Right renal cortex interstitium (tissue), 3 donors: ENCODE data around the gene ATP5MG. TPM values are rescaled to one million over a fixed set of nuclear protein-coding genes. Genes with fewer than 3 reads are reported as not detected.

Experiments used
- DNase-seq, 3 donors: peaks; one replicate each; pipeline ENCODE4 v3.0.0-alpha.2; 2013; ENCODE audit warnings: low read depth in 3 of 3, low spot score in 2 of 3
- polyA plus RNA-seq, 3 donors: library from polyadenylated mRNA; unstranded; fragments of 120-200 nt; gene quantifications; one replicate each; pipeline ENCODE4 v1.2.1, GENCODE V29; 2013; ENCODE audit not compliant: insufficient read length in 3 of 3

ATP5MG gene
- polyA plus RNA-seq, 3 donors = 478 to 504 (median 486) TPM

- DNase-seq = no peak
These were observed 38.2 kb downstream of the ATP5MG start for GRCh38 chr11:118439646-118440045.

- DNase-seq = no peak
These were observed 40.4 kb downstream of the ATP5MG start for GRCh38 chr11:118441770-118442275.

- DNase-seq = no peak
These were observed 40.9 kb downstream of the ATP5MG start for GRCh38 chr11:118442301-118442700.

GRCh38 chr11:118442908-118443589, 41.6 kb downstream of the ATP5MG start:
- no peak for DNase-seq

GRCh38 chr11:118443590-118444218, 42.3 kb downstream of the ATP5MG start:
- no peak for DNase-seq

GRCh38 chr11:118447423-118447822, 46.0 kb downstream of the ATP5MG start:
- DNase-seq = no peak

GRCh38 chr11:118448294-118448693, 46.9 kb downstream of the ATP5MG start:
- DNase-seq = no peak

GRCh38 chr11:118449316-118449918, 48.0 kb downstream of the ATP5MG start:
- DNase-seq = no peak

GRCh38 chr11:118450451-118450850, 49.0 kb downstream of the ATP5MG start:
- no peak for DNase-seq

Other genes with a start within 250 kb of the ATP5MG start
- 1 to 10 TPM in 2 of 3 donors, under 1 TPM in 1; 0.82 to 1.7 (median 1.1) TPM for gene SCN4B, start 248.8 kb upstream of the ATP5MG start, polyA plus RNA-seq
- gene SCN2B, start 225.0 kb upstream of the ATP5MG start, polyA plus RNA-seq = 1 to 10 TPM; 4.6 to 5.1 (median 5.0) TPM
- gene JAML, start 176.6 kb upstream of the ATP5MG start, polyA plus RNA-seq = 1 to 10 TPM; 1.9 to 2.4 (median 2.3) TPM
- 1 to 10 TPM; 4.7 to 6.1 (median 5.3) TPM for gene MPZL3, start 149.2 kb upstream of the ATP5MG start, polyA plus RNA-seq
- 10 to 100 TPM; 19.0 to 21.1 (median 20.7) TPM for gene MPZL2, start 137.3 kb upstream of the ATP5MG start, polyA plus RNA-seq
- under 1 TPM; 0.30 to 0.57 (median 0.35) TPM for gene CD3E, start 96.9 kb upstream of the ATP5MG start, polyA plus RNA-seq
- under 1 TPM; 0.25 to 0.61 (median 0.35) TPM for gene CD3D, start 58.9 kb upstream of the ATP5MG start, polyA plus RNA-seq
- gene CD3G, start 57.3 kb upstream of the ATP5MG start, polyA plus RNA-seq = under 1 TPM; 0.31 to 0.51 (median 0.43) TPM
- 10 to 100 TPM; 34.4 to 41.4 (median 34.7) TPM for gene UBE4A, start 42.0 kb upstream of the ATP5MG start, polyA plus RNA-seq
- gene KMT2A, start 34.9 kb downstream of the ATP5MG start, polyA plus RNA-seq = 10 to 100 TPM; 36.0 to 39.2 (median 37.6) TPM
- gene TTC36, start 125.9 kb downstream of the ATP5MG start, polyA plus RNA-seq = 1 to 10 TPM; 1.1 to 1.5 (median 1.1) TPM
- gene TMEM25, start 129.6 kb downstream of the ATP5MG start, polyA plus RNA-seq = 10 to 100 TPM; 24.4 to 26.2 (median 25.7) TPM
- 10 to 100 TPM; 43.6 to 49.4 (median 47.6) TPM for gene IFT46, start 164.3 kb downstream of the ATP5MG start, polyA plus RNA-seq
- 100 to 1,000 TPM; 200 to 209 (median 201) TPM for gene ARCN1, start 170.8 kb downstream of the ATP5MG start, polyA plus RNA-seq
- 100 to 1,000 TPM; 106 to 112 (median 106) TPM for gene PHLDB1, start 206.0 kb downstream of the ATP5MG start, polyA plus RNA-seq